Neutrophil (primary cell): ENCODE data around the gene DENND1A.

ENCODE experiments used
- H3K27ac ChIP-seq: fragments of 200-600 bp; sonication (generic); 2 replicates; pipeline ENCODE4 v1.5.1; 2016; ENCODE audit warnings: mild to moderate bottlenecking, moderate library complexity
- H3K27me3 ChIP-seq: fragments of 200-600 bp; sonication (generic); 2 replicates; pipeline ENCODE4 v1.6.0; 2016; ENCODE audit warnings: mild to moderate bottlenecking
- H3K36me3 ChIP-seq: fragments of 200-600 bp; sonication (generic); 2 replicates; pipeline ENCODE4 v1.5.1; 2017
- H3K4me1 ChIP-seq, 2 experiments: fragments of 200-600 bp in 1 of 2; sonication (generic) in 1 of 2; 1 replicate in 1 of 2; 2 replicates in 1 of 2; pipeline versions ENCODE4 v1.5.1 to v1.6.1; 2013 to 2016; ENCODE audit warnings: low read depth in 1 of 2, low read length in 1 of 2, mild to moderate bottlenecking in 1 of 2, moderate library complexity in 1 of 2; ENCODE audit not compliant: control insufficient read depth in 1 of 2, insufficient read depth in 1 of 2
- H3K4me3 ChIP-seq, 2 experiments: fragments of 200-600 bp in 1 of 2; sonication (generic) in 1 of 2; 1 replicate in 1 of 2; 2 replicates in 1 of 2; pipeline ENCODE4 v1.5.1; 2013 to 2016; ENCODE audit warnings: low read depth in 1 of 2, low read length in 1 of 2, mild to moderate bottlenecking in 1 of 2, moderate library complexity in 1 of 2
- H3K9me3 ChIP-seq: fragments of 200-600 bp; sonication (generic); 2 replicates; pipeline ENCODE4 v1.5.1; 2016
- TF ChIP-seq, protein P1 (sequence below): fragments of 200-600 bp; sonication (generic); IDR thresholded peaks from 2 replicates; pipeline ENCODE4 v1.5.1; 2016; ENCODE audit warnings: antibody characterized with exemption

DENND1A gene

DNA sequence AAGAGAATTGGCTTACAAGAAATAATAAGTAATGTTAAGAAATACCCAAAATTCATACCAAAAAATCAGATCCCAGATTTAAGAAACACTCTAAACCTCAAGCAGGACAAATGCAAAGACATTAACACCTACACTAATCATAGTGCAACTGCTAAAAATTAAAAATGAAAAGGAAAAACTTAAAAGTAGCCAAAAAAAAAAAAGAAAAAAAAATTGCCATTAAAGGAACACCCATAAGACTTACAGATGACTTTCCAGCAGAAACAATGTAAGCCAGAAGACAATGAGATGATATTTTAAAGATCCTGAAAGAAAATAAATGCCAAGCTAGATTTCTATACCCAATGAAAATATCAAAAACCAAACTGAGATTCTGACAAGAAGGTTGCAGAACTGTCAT lies 101.5 kb downstream of the DENND1A start:
- no peak overlapping the region for H3K4me3 ChIP-seq
- no peaks in the 10 kb centered on the region for H3K27me3 ChIP-seq
- no peak overlapping the region for H3K27ac ChIP-seq
- TF ChIP-seq, protein P1, sequence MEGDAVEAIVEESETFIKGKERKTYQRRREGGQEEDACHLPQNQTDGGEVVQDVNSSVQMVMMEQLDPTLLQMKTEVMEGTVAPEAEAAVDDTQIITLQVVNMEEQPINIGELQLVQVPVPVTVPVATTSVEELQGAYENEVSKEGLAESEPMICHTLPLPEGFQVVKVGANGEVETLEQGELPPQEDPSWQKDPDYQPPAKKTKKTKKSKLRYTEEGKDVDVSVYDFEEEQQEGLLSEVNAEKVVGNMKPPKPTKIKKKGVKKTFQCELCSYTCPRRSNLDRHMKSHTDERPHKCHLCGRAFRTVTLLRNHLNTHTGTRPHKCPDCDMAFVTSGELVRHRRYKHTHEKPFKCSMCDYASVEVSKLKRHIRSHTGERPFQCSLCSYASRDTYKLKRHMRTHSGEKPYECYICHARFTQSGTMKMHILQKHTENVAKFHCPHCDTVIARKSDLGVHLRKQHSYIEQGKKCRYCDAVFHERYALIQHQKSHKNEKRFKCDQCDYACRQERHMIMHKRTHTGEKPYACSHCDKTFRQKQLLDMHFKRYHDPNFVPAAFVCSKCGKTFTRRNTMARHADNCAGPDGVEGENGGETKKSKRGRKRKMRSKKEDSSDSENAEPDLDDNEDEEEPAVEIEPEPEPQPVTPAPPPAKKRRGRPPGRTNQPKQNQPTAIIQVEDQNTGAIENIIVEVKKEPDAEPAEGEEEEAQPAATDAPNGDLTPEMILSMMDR: no peak
- H3K9me3 ChIP-seq: no peaks in the 10 kb centered on the region
- H3K4me1 ChIP-seq: peaks cover 11 to 16% of the 10 kb centered on the region in 2 experiments
- no peaks in the 10 kb centered on the region for H3K36me3 ChIP-seq

DNA sequence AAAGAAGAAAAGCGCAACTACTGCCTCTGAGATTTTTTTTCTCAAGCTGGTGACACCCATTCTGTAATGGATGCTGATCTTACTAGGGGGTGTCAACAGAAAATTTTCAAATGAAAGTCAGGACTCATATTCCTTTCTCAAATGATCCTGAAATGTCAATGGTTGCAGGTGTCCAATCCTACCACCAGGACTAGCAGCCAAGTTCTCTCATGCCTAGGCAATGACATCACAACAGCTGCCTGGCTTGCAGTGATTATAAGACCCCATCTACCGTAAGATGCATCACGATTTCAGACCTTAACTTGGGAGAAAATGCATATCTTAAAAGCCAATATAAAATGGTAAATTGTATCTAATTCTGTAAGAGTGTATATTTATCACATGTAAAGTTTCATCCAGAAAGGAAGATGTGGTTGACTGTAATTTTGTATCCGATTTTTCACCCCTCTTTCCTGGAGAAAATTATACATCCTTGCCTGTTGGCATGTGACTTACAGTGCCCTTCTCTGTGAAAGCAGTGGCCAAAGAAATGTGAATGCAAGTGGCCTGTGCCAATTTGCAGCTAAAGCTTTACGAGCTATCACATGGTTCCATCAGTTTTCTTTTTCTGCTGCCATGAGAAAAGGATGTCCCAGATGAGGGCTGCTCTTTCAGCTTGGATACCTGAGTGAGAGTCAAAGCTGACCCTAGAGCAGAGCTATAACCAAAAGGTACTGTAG lies 104.4 kb downstream of the DENND1A start:
- Histone ChIP-seq H3K27ac (no peak overlapping the region), H3K4me1 (peaks cover 0 to 7% of the 10 kb centered on the region in 2 experiments), H3K4me3 (no peak overlapping the region), H3K36me3 (no peaks in the 10 kb centered on the region), H3K27me3 (no peaks in the 10 kb centered on the region), H3K9me3 (no peaks in the 10 kb centered on the region)
- TF ChIP-seq, protein P1: no peak

DNA sequence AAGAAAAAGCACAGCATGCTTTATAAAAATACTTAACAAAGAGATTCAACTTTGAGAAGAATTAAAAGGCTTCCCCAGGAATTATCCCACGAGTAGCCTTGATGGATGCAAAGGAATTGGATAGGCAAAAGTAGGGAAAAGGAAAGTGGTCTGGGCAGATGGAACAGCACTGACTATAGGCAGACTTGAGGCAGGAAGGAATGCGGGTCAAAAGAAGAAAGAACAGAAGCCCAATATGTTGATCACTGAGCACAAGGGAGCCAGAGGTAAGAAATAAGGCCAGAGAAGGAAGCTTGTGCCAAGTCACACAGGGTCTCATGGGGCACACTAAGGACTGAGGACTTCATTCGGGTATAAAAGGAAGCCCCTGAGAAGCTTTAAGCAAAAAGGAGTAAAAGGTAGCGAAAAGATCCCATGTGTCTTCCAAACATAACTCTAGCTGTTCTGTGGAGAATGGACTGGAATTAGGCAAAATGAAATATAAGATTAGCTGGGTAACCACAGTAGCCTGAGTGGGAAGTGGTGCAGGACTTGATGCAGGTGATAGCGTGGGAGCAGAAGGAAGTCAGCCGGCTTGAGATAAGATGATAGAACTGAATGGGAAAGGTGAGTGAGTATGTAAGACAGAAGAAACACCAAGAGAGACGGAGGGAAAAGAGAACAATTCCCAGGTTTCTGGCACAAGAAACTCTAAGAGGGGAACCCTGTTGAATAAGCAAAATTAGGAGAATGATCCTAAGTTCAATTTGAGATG lies 106.6 kb downstream of the DENND1A start:
- TF ChIP-seq, protein P1: no peak
- no peaks in the 10 kb centered on the region for H3K9me3 ChIP-seq
- H3K36me3 ChIP-seq: no peaks in the 10 kb centered on the region
- peaks cover 4 to 7% of the 10 kb centered on the region in 2 experiments for H3K4me1 ChIP-seq
- no peak overlapping the region for H3K4me3 ChIP-seq
- no peak overlapping the region for H3K27ac ChIP-seq
- no peaks in the 10 kb centered on the region for H3K27me3 ChIP-seq

DNA sequence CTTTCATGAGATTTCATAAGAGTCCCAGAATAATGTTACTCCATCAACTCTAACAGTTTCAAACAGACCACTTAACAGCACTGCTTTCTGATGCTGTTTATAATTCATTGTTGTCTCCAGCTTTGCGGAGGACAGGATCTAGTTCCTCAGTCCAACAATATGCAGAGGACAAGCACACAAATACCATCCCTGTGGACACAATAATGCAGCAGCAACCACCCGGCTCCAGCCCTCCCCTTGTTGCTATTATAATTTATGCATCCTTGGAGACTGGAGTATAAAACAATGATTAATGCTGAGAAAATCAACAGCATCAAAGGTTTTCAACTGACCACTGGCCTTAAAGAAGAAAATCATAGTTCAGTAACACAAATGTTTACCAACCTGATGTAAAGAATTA lies 108.3 kb downstream of the DENND1A start:
- TF ChIP-seq, protein P1: no peak
- peaks cover 4 to 7% of the 10 kb centered on the region in 2 experiments for H3K4me1 ChIP-seq
- no peaks in the 10 kb centered on the region for H3K27me3 ChIP-seq
- H3K36me3 ChIP-seq: no peaks in the 10 kb centered on the region
- H3K27ac ChIP-seq: no peak overlapping the region
- H3K9me3 ChIP-seq: no peaks in the 10 kb centered on the region
- no peak overlapping the region for H3K4me3 ChIP-seq

DNA sequence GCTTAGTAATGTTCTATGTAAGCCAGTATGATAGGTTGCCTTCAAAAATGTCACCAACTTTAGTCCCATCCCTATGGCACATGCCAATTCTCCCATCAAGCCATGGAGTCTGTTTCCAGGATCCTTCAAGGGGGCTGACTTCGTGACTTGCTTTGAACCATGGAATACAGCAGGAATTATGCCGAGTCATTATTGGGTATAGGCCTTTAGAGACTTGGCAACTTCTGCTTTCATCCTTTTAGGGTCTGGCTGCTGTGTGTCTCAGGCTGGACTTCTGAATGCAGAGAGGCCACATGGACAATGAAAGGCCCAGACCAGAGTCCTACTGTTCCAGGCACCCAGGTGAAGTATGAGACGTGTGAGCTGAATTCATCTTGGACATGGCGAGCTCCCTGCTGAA lies 109.8 kb downstream of the DENND1A start:
- no peak overlapping the region for H3K4me3 ChIP-seq
- no peaks in the 10 kb centered on the region for H3K27me3 ChIP-seq
- H3K27ac ChIP-seq: no peak overlapping the region
- no peaks in the 10 kb centered on the region for H3K36me3 ChIP-seq
- TF ChIP-seq, protein P1: no peak
- H3K4me1 ChIP-seq: peaks cover 4 to 7% of the 10 kb centered on the region in 2 experiments
- no peaks in the 10 kb centered on the region for H3K9me3 ChIP-seq
